H9 (cell line): ENCODE results near the gene CLIC6. TPM values are rescaled to one million over a fixed set of nuclear protein-coding genes. Genes with fewer than 3 reads are reported as not detected.

Experiments used
- DNase-seq: peaks from one replicate; pipeline ENCODE4 v3.0.0-alpha.2; 2017
- H2AFZ ChIP-seq: one replicate; pipeline ENCODE4 v1.6.1; 2013; ENCODE audit warnings: mild to moderate bottlenecking, low read length, control low read depth, moderate library complexity
- H2AK5ac ChIP-seq: 2 replicates; pipeline ENCODE4 v1.6.1; 2013; ENCODE audit warnings: low read length, control low read depth, mixed read lengths; ENCODE audit not compliant: insufficient read length
- H2BK120ac ChIP-seq: one replicate; pipeline ENCODE4 v1.6.1; 2013; ENCODE audit warnings: low read depth, mild to moderate bottlenecking, low read length, control low read depth, inconsistent platforms; ENCODE audit not compliant: poor library complexity, severe bottlenecking
- H2BK12ac ChIP-seq: 2 replicates; pipeline ENCODE4 v1.6.1; 2013; ENCODE audit warnings: low read length, control low read depth, mixed read lengths, low read depth; ENCODE audit not compliant: insufficient read length
- H2BK15ac ChIP-seq: 2 replicates; pipeline ENCODE4 v1.6.1; 2013; ENCODE audit warnings: low read depth, low read length, control low read depth
- H2BK20ac ChIP-seq: one replicate; pipeline ENCODE4 v1.6.1; 2013; ENCODE audit warnings: low read depth, mild to moderate bottlenecking, low read length, control low read depth, inconsistent platforms; ENCODE audit not compliant: poor library complexity, severe bottlenecking
- H2BK5ac ChIP-seq: 2 replicates; pipeline ENCODE4 v1.6.1; 2013; ENCODE audit warnings: low read length, control low read depth, mixed read lengths; ENCODE audit not compliant: insufficient read length
- H3K14ac ChIP-seq: 2 replicates; pipeline ENCODE4 v1.6.1; 2013; ENCODE audit warnings: low read length, control low read depth; ENCODE audit not compliant: insufficient read depth
- H3K18ac ChIP-seq: 2 replicates; pipeline ENCODE4 v1.6.1; 2013; ENCODE audit warnings: low read depth, mild to moderate bottlenecking, mixed read lengths, low read length, control low read depth; ENCODE audit not compliant: insufficient read length
- H3K23ac ChIP-seq: 2 replicates; pipeline ENCODE4 v1.6.1; 2013; ENCODE audit warnings: low read length, control low read depth, mixed read lengths, low read depth; ENCODE audit not compliant: insufficient read length
- H3K23me2 ChIP-seq: 2 replicates; pipeline ENCODE4 v1.6.1; 2013; ENCODE audit warnings: low read depth, mild to moderate bottlenecking, mixed read lengths, low read length, control low read depth; ENCODE audit not compliant: insufficient read length, poor library complexity, severe bottlenecking
- H3K27ac ChIP-seq: 2 replicates; pipeline ENCODE4 v1.5.1; 2013; ENCODE audit warnings: low read length, control low read depth, mixed read lengths, low read depth; ENCODE audit not compliant: insufficient read length
- H3K27me3 ChIP-seq: 2 replicates; pipeline ENCODE4 v1.6.1; 2013; ENCODE audit warnings: low read length, control low read depth, inconsistent platforms; ENCODE audit not compliant: insufficient read depth
- H3K4ac ChIP-seq: 2 replicates; pipeline ENCODE4 v1.6.1; 2013; ENCODE audit warnings: low read depth, mild to moderate bottlenecking, control low read depth, inconsistent platforms, low read length, moderate library complexity
- H3K4me1 ChIP-seq: 2 replicates; pipeline ENCODE4 v1.6.1; 2013; ENCODE audit warnings: low read length, control low read depth, inconsistent platforms; ENCODE audit not compliant: insufficient read depth
- H3K4me2 ChIP-seq: 2 replicates; pipeline ENCODE4 v1.6.1; 2013; ENCODE audit warnings: low read length, control low read depth, mixed read lengths; ENCODE audit not compliant: insufficient read length, insufficient read depth
- H3K56ac ChIP-seq: 2 replicates; pipeline ENCODE4 v1.6.1; 2013; ENCODE audit warnings: low read depth, mild to moderate bottlenecking, mixed read lengths, low read length, control low read depth; ENCODE audit not compliant: insufficient read length
- H3K79me1 ChIP-seq: 2 replicates; pipeline ENCODE4 v1.6.1; 2013; ENCODE audit warnings: low read depth, mild to moderate bottlenecking, moderate library complexity, low read length, control low read depth, inconsistent platforms; ENCODE audit not compliant: insufficient read depth, poor library complexity, severe bottlenecking
- H3K79me2 ChIP-seq: 2 replicates; pipeline ENCODE4 v1.6.1; 2013; ENCODE audit warnings: low read length, control low read depth, inconsistent platforms; ENCODE audit not compliant: insufficient read depth
- H3K9ac ChIP-seq: 2 replicates; pipeline ENCODE4 v1.6.1; 2013; ENCODE audit warnings: low read length, control low read depth, mixed read lengths; ENCODE audit not compliant: insufficient read length; ENCODE audit errors: extremely low read depth
- H3K9me3 ChIP-seq: one replicate; pipeline ENCODE4 v1.6.1; 2013; ENCODE audit warnings: low read depth, low read length, inconsistent platforms; ENCODE audit not compliant: control insufficient read depth
- H3T11ph ChIP-seq: one replicate; pipeline ENCODE4 v1.6.1; 2013; ENCODE audit warnings: mild to moderate bottlenecking, low read length, control low read depth, inconsistent platforms
- H4K20me1 ChIP-seq: one replicate; pipeline ENCODE4 v1.6.1; 2013; ENCODE audit not compliant: control insufficient read depth, insufficient read length, insufficient read depth
- H4K5ac ChIP-seq: 2 replicates; pipeline ENCODE4 v1.6.1; 2013; ENCODE audit warnings: low read depth, mild to moderate bottlenecking, mixed read lengths, low read length, control low read depth; ENCODE audit not compliant: insufficient read length
- H4K8ac ChIP-seq: replicated peaks from 2 replicates; pipeline ENCODE4 v1.6.1; 2013; ENCODE audit warnings: low read length, control low read depth, mixed read lengths, low read depth; ENCODE audit not compliant: insufficient read length
- H4K91ac ChIP-seq: 2 replicates; pipeline ENCODE4 v1.6.1; 2013; ENCODE audit warnings: low read depth, mild to moderate bottlenecking, moderate library complexity, mixed read lengths, low read length, control low read depth; ENCODE audit not compliant: insufficient read length
- H3K27ac Mint-ChIP-seq, 3 experiments: 2 replicates in 2 of 3; 3 replicates in 1 of 3; pipeline ENCODE4 v1.8.0; 2020 to 2021; ENCODE audit warnings: mixed read lengths in 3 of 3, mild to moderate bottlenecking in 1 of 3, moderate library complexity in 1 of 3
- H3K27me3 Mint-ChIP-seq: 2 replicates; pipeline ENCODE4 v1.8.0; 2021; ENCODE audit warnings: low read depth, mild to moderate bottlenecking, moderate library complexity, mixed read lengths
- H3K36me3 Mint-ChIP-seq, 3 experiments: 2 replicates in 2 of 3; 3 replicates in 1 of 3; pipeline ENCODE4 v1.8.0; 2020 to 2021; ENCODE audit warnings: low read depth in 3 of 3, mixed read lengths in 3 of 3; ENCODE audit not compliant: insufficient read depth in 1 of 3
- H3K4me1 Mint-ChIP-seq, 2 experiments: 2 replicates each; pipeline ENCODE4 v1.8.0; 2020; ENCODE audit warnings: mixed read lengths in 2 of 2
- H3K4me3 Mint-ChIP-seq, 2 experiments: 2 replicates in 1 of 2; 3 replicates in 1 of 2; pipeline ENCODE4 v1.8.0; 2020 to 2021; ENCODE audit warnings: mild to moderate bottlenecking in 2 of 2, mixed read lengths in 2 of 2, moderate library complexity in 1 of 2
- H3K9me3 Mint-ChIP-seq, 2 experiments: 2 replicates in 1 of 2; 3 replicates in 1 of 2; pipeline ENCODE4 v1.8.0; 2020; ENCODE audit warnings: mild to moderate bottlenecking in 2 of 2, mixed read lengths in 2 of 2, moderate library complexity in 1 of 2
- CTCF ChIP-seq: fragments of 200-600 bp; sonication (generic); conservative IDR thresholded peaks from 3 replicates; pipeline ENCODE4 v1.8.0; 2021; ENCODE audit warnings: antibody characterized with exemption, mild to moderate bottlenecking
- WGBS: extraction: QIAGEN DNeasy Blood & Tissue Kit; methylation state at CpG from one replicate; pipeline ENCODE4 v1.1.7; 2013; ENCODE audit warnings: missing lambda C conversion rate, low lambda C conversion rate, mixed read lengths; ENCODE audit not compliant: insufficient read length; ENCODE audit errors: extremely low coverage; 5-methylcytosine and 5-hydroxymethylcytosine counted together
- total RNA-seq: library from RNA; stranded (reverse); gene quantifications from 2 replicates; pipeline ENCODE4 v1.2.1, GENCODE V29; 2021

CLIC6 gene
- total RNA-seq, 1 experiment from 2014 or later, result 1.3 TPM

GRCh38 chr21:34642211-34643075, 26.4 kb upstream of the CLIC6 start:
- H3K4ac ChIP-seq, result no peak overlapping the region
- no peaks in the 10 kb centered on the region for H3K79me1 ChIP-seq
- H3K23me2 ChIP-seq, result no peaks in the 10 kb centered on the region
- no peak for TF ChIP-seq CTCF
- no peak overlapping the region for H2BK15ac ChIP-seq
- no peaks in the 10 kb centered on the region for H3K4me1 ChIP-seq
- no peak overlapping the region for H2AFZ ChIP-seq
- Mint-ChIP-seq H3K4me1 (peaks cover 2 to 3% of the 10 kb centered on the region in 2 experiments; a peak in 2 of 4 replicates), H3K4me3 (no peak overlapping the region), H3K27me3 (peaks cover 3% of the 10 kb centered on the region; the same call in 1 of the 2 replicates), H3K27ac (no peak overlapping the region), H3K36me3 (no peaks in the 10 kb centered on the region; a peak in 1 of 7 replicates), H3K9me3 (no peaks in the 10 kb centered on the region)
- no peak overlapping the region for H3K9ac ChIP-seq
- H3K18ac ChIP-seq, result no peak overlapping the region
- no peak overlapping the region for H3K23ac ChIP-seq
- H3K56ac ChIP-seq, result no peak overlapping the region
- H2BK5ac ChIP-seq, result no peak overlapping the region
- WGBS, result no CpG with 5 or more reads among the region's 7 CpGs
- H4K8ac ChIP-seq, result no peak overlapping the region
- H3T11ph ChIP-seq, result no peak overlapping the region
- no peaks in the 10 kb centered on the region for H3K79me2 ChIP-seq
- H3K4me2 ChIP-seq, result no peak overlapping the region
- no peak overlapping the region for H3K27ac ChIP-seq
- H2BK120ac ChIP-seq, result no peak overlapping the region
- no peak overlapping the region for H2BK20ac ChIP-seq
- no peaks in the 10 kb centered on the region for H3K9me3 ChIP-seq
- H4K91ac ChIP-seq, result no peak overlapping the region
- H4K5ac ChIP-seq, result no peak overlapping the region
- no peak overlapping the region for H2BK12ac ChIP-seq
- no peak for DNase-seq
- H4K20me1 ChIP-seq, result no peaks in the 10 kb centered on the region
- no peak overlapping the region for H3K14ac ChIP-seq
- H2AK5ac ChIP-seq, result no peak overlapping the region
- no peaks in the 10 kb centered on the region for H3K27me3 ChIP-seq
